Endothelial cell of umbilical vein (primary cell): ENCODE results near the gene COX7A2L. TPM values are rescaled to one million over a fixed set of nuclear protein-coding genes. Genes with fewer than 3 reads are reported as not detected.

Experiments
- BruUV-seq: library from RNA; stranded (reverse); fragments of 400-500 nt; replicated peaks from 2 replicates; lab custom pipeline; 2021; lab: Mats Ljungman, UMichigan
- CTCF ChIA-PET: fragments of 300-600, 350-600 bp; sonication (Branson Sonifier 250); formaldehyde crosslinking; loops from one replicate; lab custom pipeline; 2021; ENCODE audit warnings: antibody characterized with exemption, inconsistent platforms; lab: Charles Lee
- POLR2A ChIA-PET: fragments of 300-600, 350-600 bp; sonication (Branson Sonifier 250); formaldehyde crosslinking; loops from one replicate; lab custom pipeline; 2021; ENCODE audit warnings: antibody characterized with exemption, inconsistent platforms; lab: Charles Lee
- DNase-seq: peaks from one replicate; pipeline ENCODE4 v3.0.0-alpha.2; 2011; ENCODE audit warnings: low read depth, low spot score
- FAIRE-seq: peaks from 2 replicates; lab custom pipeline; 2011; peaks lifted over from hg19 to GRCh38; lab: Jason Lieb, UNC
- H2AFZ ChIP-seq: 2 replicates; pipeline ENCODE4 v1.6.0; 2012; ENCODE audit warnings: low read depth, low read length, control low read depth, inconsistent platforms
- H3K27ac ChIP-seq: 2 replicates; pipeline ENCODE4 v1.5.1; 2011; ENCODE audit warnings: low read depth, mild to moderate bottlenecking, control low read depth, low read length, moderate library complexity; ENCODE audit not compliant: insufficient read depth
- H3K27me3 ChIP-seq, 2 experiments: 2 replicates each; pipeline versions ENCODE4 v1.6.0 to v1.6.1; 2011; ENCODE audit warnings: low read length in 2 of 2, mixed read lengths in 1 of 2; ENCODE audit not compliant: control insufficient read depth in 2 of 2, insufficient read depth in 2 of 2
- H3K36me3 ChIP-seq, 2 experiments: 2 replicates in 1 of 2; 3 replicates in 1 of 2; pipeline ENCODE4 v1.5.1; 2011; ENCODE audit warnings: low read length in 2 of 2, mild to moderate bottlenecking in 1 of 2, moderate library complexity in 1 of 2; ENCODE audit not compliant: control insufficient read depth in 2 of 2, insufficient read depth in 2 of 2; ENCODE audit errors: extremely low read depth in 1 of 2
- H3K4me1 ChIP-seq: 3 replicates; pipeline ENCODE4 v1.5.1; 2011; ENCODE audit warnings: mild to moderate bottlenecking, low read length; ENCODE audit not compliant: control insufficient read depth, insufficient read depth; ENCODE audit errors: extremely low read depth
- H3K4me2 ChIP-seq: 2 replicates; pipeline ENCODE4 v1.6.1; 2011; ENCODE audit warnings: low read length, control low read depth, mixed read lengths; ENCODE audit not compliant: insufficient read depth
- H3K4me3 ChIP-seq, 3 experiments: fragments of 200-600 bp in 1 of 3; sonication (generic), shearing (Covaris generic) in 1 of 3; replicated peaks in 1 of 3; 2 replicates each; pipeline ENCODE4 v1.5.1; 2011 to 2016; ENCODE audit warnings: control low read depth in 3 of 3, low read length in 3 of 3, mild to moderate bottlenecking in 2 of 3, inconsistent platforms in 1 of 3, low read depth in 1 of 3, moderate library complexity in 1 of 3; ENCODE audit not compliant: insufficient read depth in 1 of 3
- H3K79me2 ChIP-seq: 2 replicates; pipeline ENCODE4 v1.6.0; 2012; ENCODE audit warnings: low read length, inconsistent platforms; ENCODE audit not compliant: control insufficient read depth, insufficient read depth
- H3K9ac ChIP-seq: replicated peaks from 2 replicates; pipeline ENCODE3; 2011; ENCODE audit warnings: low read length, control low read depth; ENCODE audit not compliant: insufficient read depth; ENCODE audit errors: extremely low read depth
- H3K9me1 ChIP-seq: replicated peaks from 3 replicates; pipeline ENCODE4 v1.6.0; 2011; ENCODE audit warnings: mild to moderate bottlenecking, low read length; ENCODE audit not compliant: control insufficient read depth, insufficient read depth; ENCODE audit errors: extremely low read depth
- H3K9me3 ChIP-seq: replicated peaks from 2 replicates; pipeline ENCODE4 v1.5.1; 2012; ENCODE audit warnings: low read length, inconsistent platforms; ENCODE audit not compliant: control insufficient read depth, insufficient read depth
- H4K20me1 ChIP-seq: replicated peaks from 2 replicates; pipeline ENCODE3; 2011; ENCODE audit warnings: mild to moderate bottlenecking, low read length; ENCODE audit not compliant: control insufficient read depth, insufficient read depth; ENCODE audit errors: extremely low read depth
- EZH2 ChIP-seq: IDR thresholded peaks from 2 replicates; pipeline ENCODE4 v1.6.1; 2012; ENCODE audit warnings: borderline replicate concordance, low read depth, mild to moderate bottlenecking, moderate library complexity, low read length, inconsistent platforms; ENCODE audit not compliant: severe bottlenecking
- FOS ChIP-seq: IDR thresholded peaks from 2 replicates; pipeline ENCODE4 v1.6.1; 2011; ENCODE audit warnings: mild to moderate bottlenecking, low read length, moderate library complexity, borderline replicate concordance; ENCODE audit not compliant: insufficient read depth
- GATA2 ChIP-seq: IDR thresholded peaks from 2 replicates; pipeline ENCODE4 v1.7.0; 2011; ENCODE audit warnings: low read depth, mild to moderate bottlenecking, moderate library complexity, mixed read lengths, low read length; ENCODE audit not compliant: insufficient read length, insufficient read depth
- JUN ChIP-seq: IDR thresholded peaks from 2 replicates; pipeline ENCODE4 v1.6.1; 2011; ENCODE audit warnings: borderline replicate concordance, low read depth; ENCODE audit not compliant: insufficient read length, insufficient read depth
- MYC ChIP-seq: IDR thresholded peaks from one replicate; pipeline ENCODE4 v1.6.1; 2011; ENCODE audit warnings: mild to moderate bottlenecking, low read depth, low read length
- POLR2A ChIP-seq: IDR thresholded peaks from 2 replicates; pipeline ENCODE4 v1.6.1; 2012; ENCODE audit warnings: low read depth, mild to moderate bottlenecking, control low read depth, low read length
- POLR2AphosphoS5 ChIP-seq: IDR thresholded peaks from 2 replicates; pipeline ENCODE4 v1.6.1; 2012; ENCODE audit warnings: low read depth, mild to moderate bottlenecking, control low read depth, low read length, moderate library complexity; ENCODE audit not compliant: insufficient read depth
- dilution Hi-C: fragments of 300-500 bp; cut with MboI; formaldehyde crosslinking; loops from one replicate; pipeline ENCODE4 v1.15.0; 2019; ENCODE audit warnings: low sequenced_read_pairs; ENCODE audit not compliant: extremely low pct_ligation_motif_present
- intact Hi-C: fragments of 100-400 bp; cut with micrococcal nuclease; formaldehyde crosslinking; loops from one replicate; pipeline ENCODE4 v1.10.0; 2022
- polyA plus RNA-seq, 4 experiments: library from polyadenylated mRNA; depleted of rRNA in 3 of 4; stranded (reverse) in 3 of 4; unstranded in 1 of 4; fragments of >200 nt; gene quantifications; 2 replicates each; pipeline versions ENCODE4 v1.2.1 to v1.2.3, GENCODE V29; 2011 to 2012; ENCODE audit warnings: missing spikeins in 1 of 4
- total RNA-seq: library from RNA; stranded (reverse); gene quantifications from 2 replicates; pipeline ENCODE4 v1.2.3, GENCODE V29; 2021
- TF ChIP-seq, protein P1 (sequence below): IDR thresholded peaks from 2 replicates; pipeline ENCODE4 v1.6.1; 2011; ENCODE audit not compliant: insufficient read depth, insufficient read length
- TF ChIP-seq, protein P2 (sequence below), 2 donors: IDR thresholded peaks; 1 replicate in 1 of 2; 2 replicates in 1 of 2; pipeline ENCODE4 v1.5.1; 2011; ENCODE audit warnings: low read length in 2 of 2, mild to moderate bottlenecking in 2 of 2, moderate library complexity in 2 of 2, control low read depth in 1 of 2, inconsistent platforms in 1 of 2, low read depth in 1 of 2; ENCODE audit not compliant: insufficient read depth in 1 of 2; ENCODE audit errors: extremely low read depth in 1 of 2

COX7A2L gene
- total and polyA plus RNA-seq, 2 donors (not counting 3 experiments of a cell fraction or from before 2014, with no cell fraction given), result 94.2 to 119 TPM

DNA sequence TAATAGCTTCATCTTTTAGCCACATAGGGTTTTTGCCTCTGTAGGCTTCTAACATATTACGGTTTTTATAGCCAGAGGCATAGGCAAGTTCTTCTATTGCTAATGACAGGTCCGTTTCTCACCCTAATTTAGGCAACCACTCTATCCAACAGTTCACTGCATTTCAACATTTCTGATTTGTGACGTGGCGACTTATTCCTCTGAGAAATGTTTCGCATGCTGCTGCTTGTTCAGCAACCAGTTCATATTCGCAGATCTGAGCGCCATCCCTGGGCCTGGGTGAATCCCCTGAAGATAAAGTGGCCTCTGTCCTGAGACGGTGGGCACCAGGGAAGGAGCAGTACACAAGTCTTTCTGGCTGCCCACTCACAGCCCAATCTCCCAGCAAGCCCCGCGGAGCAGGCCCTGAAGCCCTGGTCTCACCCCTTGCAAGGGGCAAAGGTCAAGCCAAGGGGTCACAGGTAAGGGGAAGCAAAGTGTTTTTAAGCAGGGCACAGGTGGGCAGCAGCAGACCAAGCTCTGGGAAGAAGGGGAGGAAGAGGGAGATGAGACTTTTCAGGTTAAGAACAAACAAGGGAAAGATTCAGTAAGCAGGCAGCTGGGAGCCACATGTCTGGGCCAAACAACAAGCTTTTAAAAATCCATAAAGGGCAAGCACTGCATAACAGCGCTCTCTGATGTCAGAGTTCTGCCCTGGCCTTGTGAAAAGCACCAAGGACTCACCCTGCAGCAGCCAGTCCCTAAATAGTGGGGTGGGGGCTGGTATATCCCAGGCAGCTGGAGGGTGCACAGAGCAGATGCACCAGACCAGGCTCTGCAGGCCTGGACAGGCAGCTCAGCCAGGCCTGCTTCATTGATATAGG, 10.8 kb upstream of the COX7A2L start:
- TF ChIP-seq, protein P1, sequence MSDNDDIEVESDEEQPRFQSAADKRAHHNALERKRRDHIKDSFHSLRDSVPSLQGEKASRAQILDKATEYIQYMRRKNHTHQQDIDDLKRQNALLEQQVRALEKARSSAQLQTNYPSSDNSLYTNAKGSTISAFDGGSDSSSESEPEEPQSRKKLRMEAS, result no peak
- TF ChIP-seq POLR2A (no peak), JUN (no peak), GATA2 (no peak), MYC (no peak), POLR2AphosphoS5 (no peak), EZH2 (no peak), FOS (no peak)
- TF ChIP-seq, protein P2, sequence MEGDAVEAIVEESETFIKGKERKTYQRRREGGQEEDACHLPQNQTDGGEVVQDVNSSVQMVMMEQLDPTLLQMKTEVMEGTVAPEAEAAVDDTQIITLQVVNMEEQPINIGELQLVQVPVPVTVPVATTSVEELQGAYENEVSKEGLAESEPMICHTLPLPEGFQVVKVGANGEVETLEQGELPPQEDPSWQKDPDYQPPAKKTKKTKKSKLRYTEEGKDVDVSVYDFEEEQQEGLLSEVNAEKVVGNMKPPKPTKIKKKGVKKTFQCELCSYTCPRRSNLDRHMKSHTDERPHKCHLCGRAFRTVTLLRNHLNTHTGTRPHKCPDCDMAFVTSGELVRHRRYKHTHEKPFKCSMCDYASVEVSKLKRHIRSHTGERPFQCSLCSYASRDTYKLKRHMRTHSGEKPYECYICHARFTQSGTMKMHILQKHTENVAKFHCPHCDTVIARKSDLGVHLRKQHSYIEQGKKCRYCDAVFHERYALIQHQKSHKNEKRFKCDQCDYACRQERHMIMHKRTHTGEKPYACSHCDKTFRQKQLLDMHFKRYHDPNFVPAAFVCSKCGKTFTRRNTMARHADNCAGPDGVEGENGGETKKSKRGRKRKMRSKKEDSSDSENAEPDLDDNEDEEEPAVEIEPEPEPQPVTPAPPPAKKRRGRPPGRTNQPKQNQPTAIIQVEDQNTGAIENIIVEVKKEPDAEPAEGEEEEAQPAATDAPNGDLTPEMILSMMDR (IDR thresholded peaks at IDR 0.05; ENCODE audit: extremely low read depth in 1 of 2, insufficient read depth in 1 of 2, low read depth in 1 of 2, low read length in 2 of 2), result no peak
- dilution Hi-C loops, result no loop called here
- Histone ChIP-seq H3K9ac (no peak overlapping the region), H3K79me2 (no peaks in the 10 kb centered on the region), H3K4me3 (no peak overlapping the region), H3K9me3 (no peaks in the 10 kb centered on the region), H3K9me1 (no peaks in the 10 kb centered on the region), H2AFZ (no peak overlapping the region), H3K4me1 (no peaks in the 10 kb centered on the region), H3K27ac (no peak overlapping the region), H4K20me1 (no peaks in the 10 kb centered on the region), H3K27me3 (peaks cover 6 to 9% of the 10 kb centered on the region in 2 experiments), H3K36me3 (no peaks in the 10 kb centered on the region), H3K4me2 (no peak overlapping the region)
- FAIRE-seq (no peak), DNase-seq (no peak)
- POLR2A ChIA-PET, result no interaction called here
- intact Hi-C loops, result no loop called here
- CTCF ChIA-PET, result no interaction called here
- BruUV-seq, result no TSS peak
